HG03095 (cell line): ENCODE measurements around the gene EBP.
A peak's percentile ranks its signal among the peaks of the same experiment; 100 is the strongest.
"Not testable (repeated sequence)": the region's sequence is repeated elsewhere in the genome, so short reads cannot be mapped to it uniquely, and the experiment has no call there.

Experiments
- ATAC-seq: cut with Tn5 transposase; IDR thresholded peaks from one replicate; pipeline ENCODE4 v1.9.1; 2021; ENCODE audit warnings: moderate library complexity; ENCODE audit not compliant: unreplicated experiment

The EBP gene

GRCh38 chrX:48492293-48492910 is 29.2 kb upstream of the EBP start:
- no peak for ATAC-seq

GRCh38 chrX:48493890-48494364 is 27.7 kb upstream of the EBP start:
- ATAC-seq: no peak

GRCh38 chrX:48496660-48497059 is 24.9 kb upstream of the EBP start:
- no peak for ATAC-seq

GRCh38 chrX:48497871-48498270 is 23.7 kb upstream of the EBP start:
- no peak for ATAC-seq

- ATAC-seq: no peak
Observed at GRCh38 chrX:48498374-48498809, 23.2 kb upstream of the EBP start.

GRCh38 chrX:48504261-48504660 is 17.3 kb upstream of the EBP start:
- ATAC-seq: no peak

GRCh38 chrX:48505481-48505880 is 16.1 kb upstream of the EBP start:
- no peak for ATAC-seq

GRCh38 chrX:48507246-48507645 is 14.4 kb upstream of the EBP start:
- ATAC-seq: no peak

- ATAC-seq: peak; percentile 82
Observed at GRCh38 chrX:48508400-48509244, 13.0 kb upstream of the EBP start, which contains the start of gene PORCN. Gene PORCN, plus strand, starts transcription at chrX:48508992. Its CDS starts 829 bp downstream, at chrX:48509821.

- no peak for ATAC-seq
Observed at GRCh38 chrX:48509245-48509590, 12.4 kb upstream of the EBP start.

- no peak for ATAC-seq
Observed at GRCh38 chrX:48509619-48510018, 12.0 kb upstream of the EBP start.

GRCh38 chrX:48511560-48511959 is 10.0 kb upstream of the EBP start:
- ATAC-seq: no peak

GRCh38 chrX:48512371-48512935 is 9.2 kb upstream of the EBP start:
- ATAC-seq: no peak

GRCh38 chrX:48513670-48514069 is 7.9 kb upstream of the EBP start:
- ATAC-seq: no peak

GRCh38 chrX:48514126-48514806 is 7.3 kb upstream of the EBP start:
- no peak for ATAC-seq

GRCh38 chrX:48514868-48515460 is 6.6 kb upstream of the EBP start:
- no peak for ATAC-seq

GRCh38 chrX:48515842-48516241 is 5.8 kb upstream of the EBP start:
- no peak for ATAC-seq

- no peak for ATAC-seq
Observed at GRCh38 chrX:48516285-48516684, 5.3 kb upstream of the EBP start.

- ATAC-seq: no peak
Observed at GRCh38 chrX:48516987-48517386, 4.6 kb upstream of the EBP start.

- not testable (repeated sequence) for ATAC-seq
Observed at GRCh38 chrX:48519481-48519880, 2.1 kb upstream of the EBP start.

- no peak for ATAC-seq
Observed at GRCh38 chrX:48520455-48520854, 1.2 kb upstream of the EBP start.
